Left lung (tissue), 10 donors: ENCODE measurements around the gene TRIM28. TPM values are rescaled to one million over a fixed set of nuclear protein-coding genes. Genes with fewer than 3 reads are reported as not detected.
A peak's percentile ranks its signal among the peaks of the same experiment; 100 is the strongest.
"Not testable (repeated sequence)": the region's sequence is repeated elsewhere in the genome, so short reads cannot be mapped to it uniquely, and the experiment has no call there.

Source experiments
- ATAC-seq: fragments of 200-7000 bp; cut with Tn5 transposase; one replicate; pipeline ENCODE4 v1.9.1; 2020; ENCODE audit warnings: moderate library complexity
- DNase-seq, 4 donors: peaks; one replicate each; pipeline ENCODE4 v3.0.0-alpha.2; 2013 to 2020
- H3K27ac ChIP-seq, 2 donors: fragments of 200-600 bp; sonication (generic) in 1 of 2; one replicate each; pipeline versions ENCODE4 v1.5.0 to v1.8.0; 2020 to 2021
- H3K27me3 ChIP-seq, 2 donors: fragments of 200-600 bp; sonication (generic) in 1 of 2; one replicate each; pipeline versions ENCODE4 v1.5.0 to v1.8.0; 2020 to 2021
- H3K36me3 ChIP-seq, 2 donors: fragments of 200-600 bp; sonication (generic) in 1 of 2; one replicate each; pipeline versions ENCODE4 v1.5.0 to v1.8.0; 2020 to 2021
- H3K4me1 ChIP-seq, 2 donors: fragments of 200-600 bp; one replicate each; pipeline ENCODE4 v1.8.0; 2021
- H3K4me3 ChIP-seq, 2 donors: fragments of 200-600 bp; sonication (generic) in 1 of 2; one replicate each; pipeline versions ENCODE4 v1.5.0 to v1.8.0; 2020 to 2021; ENCODE audit warnings: mild to moderate bottlenecking in 1 of 2
- H3K9me3 ChIP-seq, 2 donors: fragments of 200-600 bp; sonication (generic) in 1 of 2; one replicate each; pipeline versions ENCODE4 v1.5.0 to v1.8.0; 2020 to 2021
- CTCF ChIP-seq, 2 donors: fragments of 200-600 bp; sonication (generic) in 1 of 2; IDR thresholded peaks; one replicate each; pipeline versions ENCODE4 v1.5.0 to v1.8.0; 2021; ENCODE audit warnings: antibody characterized with exemption in 2 of 2
- intact Hi-C, 2 donors: fragments of 100-400 bp; cut with DNase I; formaldehyde crosslinking; loops; one replicate each; pipeline versions ENCODE4 v1.11.2 to v1.14.2; 2022
- polyA plus RNA-seq, 6 donors: library from polyadenylated mRNA; unstranded; fragments of 120-200 nt; gene quantifications; one replicate each; pipeline ENCODE4 v1.2.1, GENCODE V29; 2013; ENCODE audit not compliant: insufficient read length in 6 of 6
- total RNA-seq, 2 donors: library from RNA; stranded (reverse); fragmentation: NEBNext Ultra II Directional; extraction: Animal tissue kit (Norgen Biotek cat#: 25700); gene quantifications; one replicate each; pipeline ENCODE4 v1.2.1, GENCODE V29; 2021
- donor health status: DM: no; HTN: yes; CAD: no.
- donor health status: DM: no; HTN: no; CAD: no.

Gene TRIM28
- total and polyA plus RNA-seq, 8 donors, result 231 to 689 (median 613) TPM

GRCh38 chr19:58575183-58576041 is 31.5 kb downstream of the TRIM28 start:
- Histone ChIP-seq H3K36me3 (peaks cover 0 to 8% of the 10 kb centered on the region in 2 donors), H3K27me3 (no peaks in the 10 kb centered on the region), H3K4me1 (peaks cover 9 to 43% of the 10 kb centered on the region in 2 donors), H3K4me3 (peak overlapping the region; percentile 80 to 81), H3K9me3 (no peaks in the 10 kb centered on the region), H3K27ac (peak overlapping the region; percentile 89 to 99)
- TF ChIP-seq CTCF (IDR thresholded peaks at IDR 0.05), result no peak
- peak; percentile 92 to 96 (median 96) for DNase-seq
- intact Hi-C loops, result no loop called here
- peak; percentile 74 for ATAC-seq

GRCh38 chr19:58577581-58577980 is 33.7 kb downstream of the TRIM28 start:
- not testable (repeated sequence) for DNase-seq, ATAC-seq

GRCh38 chr19:58578012-58578925 is 34.4 kb downstream of the TRIM28 start:
- Histone ChIP-seq H3K4me3 (no peak overlapping the region), H3K36me3 (peaks cover 0 to 20% of the 10 kb centered on the region in 2 donors), H3K27ac (no peak overlapping the region), H3K27me3 (no peaks in the 10 kb centered on the region), H3K4me1 (peaks cover 9 to 37% of the 10 kb centered on the region in 2 donors), H3K9me3 (no peaks in the 10 kb centered on the region)
- TF ChIP-seq CTCF (IDR thresholded peaks at IDR 0.05), result no peak
- DNase-seq (peak in 1 of 4 donors; percentile 44), ATAC-seq (no peak)
- intact Hi-C loops, result no loop called here

More at GRCh38 chr19:58577581-58577980, 33.7 kb downstream of the TRIM28 start:
- H3K4me3 ChIP-seq, H3K27ac ChIP-seq, intact Hi-C loops, H3K9me3 ChIP-seq, H3K27me3 ChIP-seq: not testable (repeated sequence)
- peaks cover 0 to 13% of the 10 kb centered on the region in 2 donors for H3K36me3 ChIP-seq
- H3K4me1 ChIP-seq, result peaks cover 9 to 38% of the 10 kb centered on the region in 2 donors

GRCh38 chr19:58579473-58580142 is 35.7 kb downstream of the TRIM28 start:
- ATAC-seq (no peak), DNase-seq (no peak)
- no peak for TF ChIP-seq CTCF (IDR thresholded peaks at IDR 0.05)
- no peak overlapping the region for H3K27ac ChIP-seq
- H3K27me3 ChIP-seq, result no peaks in the 10 kb centered on the region
- H3K9me3 ChIP-seq, result no peaks in the 10 kb centered on the region
- peaks cover 0 to 26% of the 10 kb centered on the region in 2 donors for H3K4me1 ChIP-seq
- peaks cover 0 to 28% of the 10 kb centered on the region in 2 donors for H3K36me3 ChIP-seq
- intact Hi-C loops, result no loop called here
- H3K4me3 ChIP-seq, result no peak overlapping the region
